Parietal lobe (tissue), 2 donors: ENCODE results near the gene GALNT18. TPM values are rescaled to one million over a fixed set of nuclear protein-coding genes. Genes with fewer than 3 reads are reported as not detected.

ENCODE experiments used
- small RNA-seq: library from RNA; depleted of rRNA; stranded (forward); fragments of <200 nt; gene quantifications from one replicate; pipeline ENCODE3, GENCODE V24; 2014; ENCODE audit warnings: low replicate concordance
- total RNA-seq: library from RNA; depleted of rRNA; stranded (reverse); fragments of >200 nt; gene quantifications from one replicate; pipeline ENCODE4 v1.2.3, GENCODE V29; 2014

Gene GALNT18
- total RNA-seq, result 22.8 TPM

GRCh38 chr11:11621573-11622339 lies at the start of gene GALNT18:
Gene GALNT18 (minus strand): TSS chr11:11622005.

GRCh38 chr11:11352878-11353277 lies 268.9 kb downstream of the GALNT18 start, which contains the start of gene CSNK2A3:
Gene CSNK2A3 (minus strand): TSS chr11:11353250. CDS start chr11:11353119, 131 bp downstream.

Small RNAs within 50 kb of the gene (small RNA-seq; reads per million reads assigned to genes)
- gene MIR4299, result not detected

Other genes with a start within 250 kb of the GALNT18 start
- gene USP47, start 220.0 kb upstream of the GALNT18 start, total RNA-seq, result 180 TPM